HG03108 (cell line): ENCODE data around the gene NMNAT2.
"Not testable (repeated sequence)": the region's sequence is repeated elsewhere in the genome, so short reads cannot be mapped to it uniquely, and the experiment has no call there.

Experiments
- ATAC-seq: cut with Tn5 transposase; IDR thresholded peaks from one replicate; pipeline ENCODE4 v1.9.1; 2021; ENCODE audit warnings: moderate library complexity; ENCODE audit not compliant: unreplicated experiment

Gene NMNAT2

DNA sequence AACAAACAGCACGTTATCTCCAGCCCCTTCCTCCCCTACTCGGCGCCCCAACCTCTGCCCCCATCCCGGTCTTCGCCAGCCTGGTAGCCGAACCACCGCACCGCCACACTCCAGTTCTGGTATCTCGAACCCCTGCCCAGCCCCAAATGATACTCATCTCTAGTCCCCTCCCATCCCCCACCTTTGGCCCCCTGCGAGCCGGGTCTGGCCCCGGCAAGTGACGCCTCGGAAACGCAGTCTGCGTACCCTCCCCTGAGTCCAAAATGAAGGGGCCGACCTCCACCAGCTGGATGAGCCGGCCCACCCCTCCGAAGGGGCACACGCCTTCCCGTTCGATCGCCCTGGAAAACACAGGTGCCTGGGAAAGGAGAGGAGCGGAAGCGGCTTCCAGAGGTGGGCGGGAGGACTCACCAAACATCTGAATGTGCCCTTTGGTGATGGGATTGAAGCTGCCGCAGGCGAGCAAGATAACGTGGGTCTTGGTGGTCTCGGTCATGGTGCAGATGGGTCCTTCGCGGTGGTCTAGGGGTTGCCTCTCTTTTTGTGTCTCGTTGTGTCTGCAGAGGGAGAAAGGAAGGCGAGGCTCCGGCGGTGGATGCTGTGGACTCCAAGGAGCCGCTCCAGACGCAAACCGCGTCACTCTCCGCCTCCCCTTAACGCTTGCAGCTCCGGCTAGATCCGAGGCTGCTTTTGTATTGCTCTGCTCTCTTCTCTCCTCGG, at the start of gene NMNAT2:
Gene NMNAT2 (minus strand): TSS at position 609 of the 720 bp plus-strand sequence. CDS start 113 bp downstream, at position 496.
- ATAC-seq, result no peak

DNA sequence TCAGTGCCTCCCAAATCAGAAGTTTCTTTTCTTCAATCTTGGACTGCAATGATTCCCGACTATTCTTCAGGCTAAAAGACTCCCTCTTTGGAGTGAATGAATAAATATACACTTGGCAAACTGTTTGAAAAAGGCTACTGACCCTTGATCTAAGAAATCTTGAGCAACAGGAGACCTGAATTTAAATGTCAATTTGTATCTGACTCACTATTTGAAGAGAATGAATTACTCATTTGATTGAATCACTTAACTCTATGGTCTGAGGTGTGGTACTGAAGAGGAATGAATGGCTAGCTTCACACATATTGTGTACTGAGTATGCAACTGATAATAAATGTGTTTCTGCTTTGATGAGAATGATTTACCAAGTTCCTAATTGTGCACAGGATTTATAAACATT, 49.5 kb upstream of the NMNAT2 start:
- ATAC-seq, result no peak

GRCh38 chr1:183466781-183467180, 48.6 kb upstream of the NMNAT2 start:
- no peak for ATAC-seq

GRCh38 chr1:183463566-183463965, 45.4 kb upstream of the NMNAT2 start:
- no peak for ATAC-seq

DNA sequence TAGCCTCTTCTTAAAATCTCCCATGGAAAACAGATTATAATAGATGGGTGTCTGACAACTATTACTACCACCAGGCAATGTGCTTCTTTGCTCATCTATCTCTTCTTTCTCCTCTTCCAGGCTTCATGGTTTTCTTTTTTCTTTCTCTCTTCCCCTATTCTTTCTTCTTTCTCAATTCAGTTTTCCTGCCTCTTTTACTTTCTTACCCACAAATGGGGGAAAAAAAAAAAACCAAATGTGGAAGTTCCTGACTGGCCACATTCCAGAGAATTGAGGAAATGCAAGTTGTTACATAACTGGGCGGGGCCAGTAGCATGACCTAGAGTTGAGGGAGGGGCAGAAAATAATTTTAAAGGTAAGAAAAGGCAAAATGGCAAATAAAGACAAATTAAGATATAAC, 43.2 kb upstream of the NMNAT2 start:
- no peak for ATAC-seq

DNA sequence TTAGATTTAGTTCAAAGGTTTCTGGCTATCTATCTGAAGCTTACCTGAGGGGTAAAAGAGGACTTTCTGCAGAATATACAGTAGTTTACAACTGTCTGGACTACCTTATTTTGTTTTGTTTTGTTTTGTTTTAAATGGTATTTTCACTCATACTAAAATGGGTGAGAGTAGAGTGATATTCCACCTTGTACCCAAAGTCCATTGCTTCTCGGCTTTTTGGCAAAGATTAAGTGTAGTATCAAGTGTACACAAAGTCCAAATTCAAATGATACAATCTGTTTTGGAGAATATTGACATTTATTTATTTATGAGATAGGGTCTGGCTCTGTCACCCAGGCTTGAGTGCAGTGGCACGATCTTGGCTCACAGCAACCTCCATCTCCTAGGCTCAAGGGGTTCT, 42.4 kb upstream of the NMNAT2 start:
- no peak for ATAC-seq

DNA sequence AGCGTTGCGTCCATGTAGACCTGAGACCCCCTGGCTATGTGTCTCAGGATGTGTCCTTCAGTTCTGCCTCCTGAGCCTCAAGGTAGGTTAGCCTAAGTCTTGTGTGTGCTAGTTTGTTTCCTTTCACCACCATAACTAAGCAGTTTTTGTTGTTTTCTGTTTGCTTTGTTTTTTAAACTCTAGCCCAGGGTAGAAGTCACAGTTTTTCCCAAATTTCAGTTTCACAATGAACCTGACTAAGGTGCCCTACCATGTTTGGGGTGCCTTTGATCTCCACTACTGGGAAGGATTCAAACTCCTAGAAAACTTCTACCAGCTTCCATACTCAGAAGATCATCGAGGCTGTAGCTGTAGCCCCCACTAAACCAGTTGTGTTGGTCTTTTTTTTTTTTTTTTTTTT, 39.3 kb upstream of the NMNAT2 start:
- no peak for ATAC-seq

DNA sequence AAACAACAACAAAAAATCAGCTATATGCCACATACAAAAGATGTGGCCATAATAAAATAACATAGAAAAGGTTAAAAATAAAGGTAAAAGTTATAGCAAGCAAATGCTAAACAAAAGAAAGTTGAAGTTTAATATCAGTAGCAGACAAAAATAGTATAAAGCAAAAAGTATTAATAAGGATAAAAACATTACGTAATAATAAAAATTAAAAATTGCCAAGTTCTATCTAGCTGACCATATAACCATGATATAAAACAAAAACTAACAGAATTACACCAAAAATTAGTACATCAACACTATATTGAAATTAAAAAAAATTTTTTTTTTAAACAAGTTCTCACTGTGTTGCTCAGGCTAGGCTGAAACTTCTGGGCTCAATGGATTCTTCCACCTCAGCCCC, 38.6 kb upstream of the NMNAT2 start:
- ATAC-seq, result no peak

DNA sequence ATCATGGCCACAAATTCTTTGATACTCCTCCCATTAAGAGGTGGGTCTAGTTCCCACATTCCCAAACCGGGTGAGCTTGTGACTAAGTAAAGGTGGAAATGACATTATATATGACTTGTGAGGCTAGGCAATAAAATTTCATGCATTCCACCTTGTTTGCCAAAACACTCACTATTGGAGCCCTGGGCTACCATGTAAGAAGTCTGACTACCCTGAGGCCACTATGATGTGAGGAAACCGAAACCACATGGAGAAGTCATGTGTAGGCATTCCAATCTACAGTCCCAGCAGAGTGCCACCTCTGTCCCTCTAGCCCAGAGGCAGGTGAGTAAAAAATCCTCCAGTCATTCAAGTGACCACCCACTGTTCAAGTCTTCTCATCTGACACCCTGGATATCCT, 36.2 kb upstream of the NMNAT2 start:
- ATAC-seq, result no peak

DNA sequence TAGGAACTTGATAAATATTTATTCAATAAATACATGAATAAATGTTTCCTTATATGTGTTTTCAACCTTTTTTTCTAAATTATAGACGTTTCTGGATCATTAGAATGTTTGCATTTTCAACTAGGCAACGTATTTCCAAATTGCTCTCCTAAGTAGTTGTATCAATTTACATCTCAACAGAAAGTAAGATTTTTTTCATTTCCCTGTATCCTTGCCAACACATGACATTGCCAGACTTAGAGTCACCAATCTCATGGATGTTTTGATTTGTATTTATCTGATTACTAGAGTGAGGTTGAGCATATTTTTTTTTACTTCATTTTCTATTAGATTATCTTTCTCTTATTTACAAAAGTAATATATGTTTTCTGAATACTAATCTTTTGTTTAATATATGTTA, 31.9 kb upstream of the NMNAT2 start:
- no peak for ATAC-seq

GRCh38 chr1:183449223-183449770, 31.1 kb upstream of the NMNAT2 start:
- ATAC-seq, result no peak

GRCh38 chr1:183444243-183444642, 26.1 kb upstream of the NMNAT2 start:
- no peak for ATAC-seq

- no peak for ATAC-seq
Observed at GRCh38 chr1:183443466-183443865, 25.3 kb upstream of the NMNAT2 start.

- ATAC-seq, result no peak
Observed at GRCh38 chr1:183443011-183443410, 24.8 kb upstream of the NMNAT2 start.

- no peak for ATAC-seq
Observed at GRCh38 chr1:183438060-183438459, 19.9 kb upstream of the NMNAT2 start.

DNA sequence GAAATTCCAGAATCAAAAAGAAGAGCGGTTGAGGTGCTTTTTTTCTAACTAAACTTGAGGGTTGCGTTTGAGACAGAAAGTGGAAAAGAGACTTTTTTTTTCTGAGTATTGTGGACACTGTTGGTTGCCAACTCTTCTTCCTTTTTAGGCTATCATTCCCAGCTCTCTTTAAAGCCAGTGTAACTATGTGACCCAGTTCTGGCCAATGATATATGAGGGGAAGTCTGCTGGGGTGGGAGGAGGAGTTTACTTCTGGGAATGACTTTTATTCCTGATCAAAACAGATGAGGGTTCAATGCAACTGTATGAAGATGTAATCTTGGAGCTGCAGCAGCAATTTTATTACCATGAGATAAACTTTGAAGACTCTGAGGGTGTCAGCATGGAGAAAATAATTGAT, 17.3 kb upstream of the NMNAT2 start:
- ATAC-seq, result no peak

DNA sequence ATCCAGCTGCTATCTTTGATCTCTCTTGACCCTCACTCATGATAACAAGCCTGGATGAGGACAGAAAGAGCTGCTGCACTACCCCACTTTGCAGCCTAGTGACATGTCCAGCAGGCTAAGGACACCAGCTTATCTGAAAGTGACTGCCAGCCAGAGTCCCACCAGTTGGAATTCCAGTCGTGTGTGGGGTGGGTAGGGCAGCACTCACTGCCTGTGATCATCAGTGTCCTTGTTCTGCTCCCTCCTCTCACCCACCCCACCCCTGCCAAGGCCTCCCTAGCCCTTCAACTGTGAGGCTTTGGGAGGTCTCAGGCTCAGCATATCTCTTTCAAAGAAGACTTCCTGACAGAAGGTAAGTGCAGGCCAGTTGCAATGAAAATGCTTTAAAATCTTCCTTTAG, 15.5 kb upstream of the NMNAT2 start:
- no peak for ATAC-seq

DNA sequence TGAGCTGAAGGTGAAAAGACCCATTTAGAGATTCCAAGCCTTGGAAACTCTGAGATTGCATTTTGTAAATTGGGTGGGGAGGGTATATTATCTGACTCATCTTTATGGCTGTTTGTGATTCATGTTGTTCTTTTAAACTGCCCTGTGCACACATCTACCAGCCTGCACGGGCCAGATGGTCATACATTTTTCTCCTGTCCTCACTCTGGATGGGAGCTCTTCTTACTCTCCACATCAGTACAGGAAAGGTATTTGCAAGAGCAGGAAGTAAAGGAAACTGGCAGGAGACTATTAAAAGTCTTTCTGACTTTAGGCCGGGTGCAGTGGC, 14.3 kb upstream of the NMNAT2 start:
- ATAC-seq, result no peak

- ATAC-seq, result no peak
Observed at GRCh38 chr1:183431840-183432547, 13.8 kb upstream of the NMNAT2 start.

GRCh38 chr1:183427591-183427990, 9.4 kb upstream of the NMNAT2 start:
- not testable (repeated sequence) for ATAC-seq

DNA sequence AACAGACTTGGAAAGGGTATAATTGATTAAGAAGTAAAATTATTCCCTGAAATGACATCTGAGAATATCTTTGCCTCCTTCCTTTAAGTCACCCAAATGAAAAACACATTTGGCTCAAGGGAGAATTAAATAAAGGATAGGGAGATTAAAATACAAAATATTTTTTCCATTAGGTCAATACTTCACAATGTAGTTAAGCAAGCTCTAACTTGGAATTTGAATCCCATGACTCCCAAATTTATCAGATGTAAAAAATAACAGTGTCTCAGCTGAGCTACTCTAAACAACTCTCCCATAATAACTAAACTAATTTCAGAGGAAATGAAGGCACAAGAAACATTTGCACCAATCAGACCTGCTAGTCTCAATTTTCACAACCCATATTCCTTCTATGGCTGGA, 6.5 kb upstream of the NMNAT2 start:
- no peak for ATAC-seq

GRCh38 chr1:183423541-183423940, 5.4 kb upstream of the NMNAT2 start:
- ATAC-seq, result no peak
